ENCODE results near the gene SLCO3A1.

Gene SLCO3A1

DNA sequence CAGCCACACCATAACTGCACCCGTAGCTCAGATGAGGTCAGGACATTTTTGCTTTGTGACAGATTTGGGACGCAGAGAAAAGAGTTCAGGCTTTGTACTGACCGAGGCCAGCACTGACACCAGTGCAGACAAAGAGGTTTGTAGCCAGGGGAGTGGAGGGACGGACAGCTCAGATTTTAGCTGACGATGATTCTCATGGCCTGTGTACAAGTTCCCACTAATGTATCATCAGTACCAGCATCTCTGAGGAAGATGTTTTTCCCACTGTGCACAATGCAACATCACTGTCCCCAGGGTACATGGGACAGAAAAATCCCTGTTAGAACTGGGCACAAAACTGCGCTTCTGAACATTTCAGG lies 112.7 kb downstream of the SLCO3A1 start:
- no peak for DNase-seq (ENCODE audit: low read depth in 2 of 2)

DNA sequence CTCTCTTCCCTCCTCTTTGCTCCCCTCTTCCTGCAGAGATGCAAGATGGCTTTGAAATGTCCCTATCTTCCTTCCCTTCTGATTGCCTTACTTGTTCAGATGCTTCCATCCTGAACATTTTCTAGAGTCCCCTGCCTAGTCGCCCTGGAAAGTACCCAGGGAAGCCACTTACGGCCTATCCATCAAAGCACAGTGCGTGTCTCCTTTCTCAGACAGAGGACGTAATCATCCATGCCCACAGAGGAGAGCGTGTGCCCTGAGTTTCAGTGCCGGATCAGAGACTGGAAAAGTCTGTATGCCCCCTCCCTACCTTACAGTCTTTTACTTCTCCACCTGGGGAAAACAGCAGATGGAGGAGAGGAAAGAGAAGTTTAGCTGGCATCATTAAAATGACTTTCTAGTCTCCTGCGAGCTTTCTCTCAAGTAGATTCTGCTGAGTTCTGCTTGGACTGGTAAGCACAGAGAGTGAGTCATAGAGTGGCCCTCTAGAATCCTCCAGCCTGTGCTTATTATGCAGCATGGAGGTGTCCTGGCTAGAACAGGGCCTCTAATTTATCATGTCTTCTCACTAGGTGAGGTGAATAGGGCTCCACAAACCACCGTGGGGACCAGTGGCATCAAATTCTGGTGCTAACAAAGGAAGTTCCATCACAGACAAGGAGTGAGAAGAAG lies 114.6 kb downstream of the SLCO3A1 start:
- no peak for DNase-seq (ENCODE audit: low read depth in 2 of 2)

DNA sequence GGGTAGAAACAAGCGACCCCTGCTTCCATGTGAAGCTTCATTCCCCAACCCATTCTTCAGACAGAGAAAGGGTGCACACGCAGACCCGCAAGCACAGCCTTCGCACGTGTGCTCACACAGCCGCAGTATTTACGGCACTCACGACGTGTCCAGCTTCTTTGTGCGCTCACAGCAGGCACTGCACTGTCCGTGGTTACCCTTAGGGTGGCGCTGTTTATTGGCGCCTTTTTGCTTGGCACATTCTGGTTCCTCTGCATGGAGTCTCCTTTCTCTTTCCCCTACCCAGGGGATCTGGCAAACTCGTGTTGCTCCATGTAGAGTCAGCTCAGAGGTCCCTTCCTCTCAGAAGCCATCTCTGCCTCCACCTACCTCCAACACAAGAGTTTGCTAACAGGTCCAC lies 115.1 kb downstream of the SLCO3A1 start:
- no peak for DNase-seq (ENCODE audit: low read depth in 2 of 2)

- no peak for DNase-seq (ENCODE audit: low read depth in 2 of 2)
These were observed 116.6 kb downstream of the SLCO3A1 start for GRCh38 chr15:91970142-91970541.

DNA sequence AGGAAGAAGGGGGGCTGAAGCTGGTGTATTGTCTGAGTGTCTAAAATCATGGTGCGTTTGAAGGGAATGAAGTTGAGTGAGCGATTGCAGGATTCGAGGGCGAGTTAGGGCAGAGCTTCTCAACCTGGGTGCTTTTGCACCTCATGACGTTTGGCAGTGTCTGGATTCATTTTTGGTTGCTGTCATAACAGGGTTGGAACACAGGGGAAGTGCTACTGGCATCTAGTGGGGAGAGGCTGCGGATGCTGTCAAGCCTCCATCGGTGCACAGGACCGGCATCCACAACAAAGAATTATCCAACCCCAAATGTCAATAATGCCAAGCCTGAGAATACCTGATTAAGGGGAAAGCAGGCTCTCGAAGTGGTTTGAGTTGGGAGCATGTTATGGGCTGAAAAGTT lies 120.0 kb downstream of the SLCO3A1 start:
- DNase-seq (ENCODE audit: low read depth in 2 of 2): no peak

- DNase-seq (ENCODE audit: low read depth in 2 of 2): no peak
These were observed 120.8 kb downstream of the SLCO3A1 start for GRCh38 chr15:91974321-91974720.

DNA sequence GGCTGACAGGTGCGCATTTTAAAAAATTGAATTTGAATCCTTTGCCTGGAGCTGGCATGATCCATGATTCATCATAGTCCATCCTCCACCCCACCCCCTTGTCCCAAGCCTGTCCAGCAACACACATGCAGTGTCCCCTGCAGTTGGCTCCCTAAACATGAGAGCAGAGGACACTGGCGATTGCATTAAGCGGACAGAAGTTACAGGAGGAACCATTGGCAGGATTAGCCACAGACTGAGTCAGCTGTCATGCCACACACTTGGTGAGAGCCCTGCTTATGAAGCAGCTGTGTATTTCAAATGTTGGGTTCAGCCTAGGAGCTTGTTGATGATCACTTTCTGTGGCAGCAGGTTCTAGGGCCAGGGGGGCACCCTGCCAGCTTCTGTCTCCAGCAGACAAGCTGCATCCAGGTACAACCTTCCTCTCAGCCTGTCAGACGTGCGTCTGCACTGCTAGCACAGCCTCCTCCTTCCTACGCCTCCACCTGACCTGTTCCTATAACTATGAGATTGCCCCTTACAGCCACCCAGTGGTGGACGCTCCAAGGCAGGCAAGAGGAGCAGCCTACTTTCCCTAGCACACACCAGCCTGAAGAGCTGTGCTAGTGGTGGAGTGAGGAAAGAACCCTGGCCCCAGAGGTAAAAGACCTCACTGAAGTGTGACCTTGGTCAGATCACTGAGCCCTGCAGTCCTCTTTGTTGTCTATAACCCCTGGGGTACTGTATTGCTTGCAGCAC lies 121.9 kb downstream of the SLCO3A1 start:
- DNase-seq (ENCODE audit: low read depth in 2 of 2): no peak

DNA sequence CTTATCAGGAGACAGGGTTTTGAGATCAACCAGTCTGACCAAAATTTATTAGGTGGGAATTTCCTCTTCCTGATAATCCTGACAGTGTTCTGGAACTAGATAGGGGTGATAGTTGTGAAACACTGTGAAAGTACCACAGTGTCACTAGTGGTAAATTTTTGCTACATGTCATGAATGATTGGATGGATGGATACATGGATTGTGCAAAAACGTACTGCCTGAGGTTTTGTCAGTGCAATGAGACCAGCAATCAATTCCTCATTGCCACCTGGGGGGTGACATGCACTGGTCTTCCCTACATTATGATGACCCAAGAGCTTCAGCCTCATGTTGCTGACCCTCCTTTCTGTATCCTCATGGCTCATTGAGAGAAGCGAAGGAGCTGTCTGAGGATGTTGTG lies 123.5 kb downstream of the SLCO3A1 start:
- no peak for DNase-seq (ENCODE audit: low read depth in 2 of 2)

DNA sequence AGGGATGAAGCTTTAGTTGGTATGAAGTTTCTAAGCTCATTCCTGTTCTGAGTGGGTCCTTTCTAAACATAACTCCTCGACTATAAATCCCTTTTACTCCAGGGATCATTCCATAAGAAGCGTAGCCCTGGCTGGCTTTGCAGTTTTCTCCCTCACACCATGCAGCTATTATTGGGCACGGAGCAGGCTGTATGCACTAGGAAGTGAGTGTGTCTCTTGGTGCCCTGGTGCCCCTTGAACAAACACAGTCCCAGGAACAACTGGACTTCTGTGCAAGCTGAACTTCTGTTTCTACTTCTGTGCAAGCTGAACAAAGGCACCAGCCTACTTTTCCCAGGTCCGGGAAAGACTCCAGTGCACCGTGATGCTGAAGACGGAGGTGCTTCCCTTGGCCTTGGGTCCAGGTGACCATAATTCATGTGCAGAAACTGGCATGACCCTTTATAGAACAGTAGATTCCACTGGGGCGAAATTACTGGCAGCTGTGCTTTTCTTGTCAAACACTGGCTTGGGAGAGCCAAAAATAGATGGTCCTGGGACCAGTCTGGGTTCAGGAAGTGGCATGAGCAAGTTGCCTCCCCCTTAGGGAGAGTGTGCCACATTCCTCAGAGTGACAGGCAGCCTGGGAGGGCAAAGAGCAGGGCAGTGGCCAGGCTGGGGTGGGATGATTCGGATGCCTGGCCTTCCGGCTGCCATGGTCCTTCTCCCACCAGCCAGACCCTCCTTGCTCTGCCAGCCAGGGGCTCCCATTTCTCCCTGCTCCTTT lies 127.2 kb downstream of the SLCO3A1 start:
- DNase-seq (ENCODE audit: low read depth in 2 of 2): no peak

DNA sequence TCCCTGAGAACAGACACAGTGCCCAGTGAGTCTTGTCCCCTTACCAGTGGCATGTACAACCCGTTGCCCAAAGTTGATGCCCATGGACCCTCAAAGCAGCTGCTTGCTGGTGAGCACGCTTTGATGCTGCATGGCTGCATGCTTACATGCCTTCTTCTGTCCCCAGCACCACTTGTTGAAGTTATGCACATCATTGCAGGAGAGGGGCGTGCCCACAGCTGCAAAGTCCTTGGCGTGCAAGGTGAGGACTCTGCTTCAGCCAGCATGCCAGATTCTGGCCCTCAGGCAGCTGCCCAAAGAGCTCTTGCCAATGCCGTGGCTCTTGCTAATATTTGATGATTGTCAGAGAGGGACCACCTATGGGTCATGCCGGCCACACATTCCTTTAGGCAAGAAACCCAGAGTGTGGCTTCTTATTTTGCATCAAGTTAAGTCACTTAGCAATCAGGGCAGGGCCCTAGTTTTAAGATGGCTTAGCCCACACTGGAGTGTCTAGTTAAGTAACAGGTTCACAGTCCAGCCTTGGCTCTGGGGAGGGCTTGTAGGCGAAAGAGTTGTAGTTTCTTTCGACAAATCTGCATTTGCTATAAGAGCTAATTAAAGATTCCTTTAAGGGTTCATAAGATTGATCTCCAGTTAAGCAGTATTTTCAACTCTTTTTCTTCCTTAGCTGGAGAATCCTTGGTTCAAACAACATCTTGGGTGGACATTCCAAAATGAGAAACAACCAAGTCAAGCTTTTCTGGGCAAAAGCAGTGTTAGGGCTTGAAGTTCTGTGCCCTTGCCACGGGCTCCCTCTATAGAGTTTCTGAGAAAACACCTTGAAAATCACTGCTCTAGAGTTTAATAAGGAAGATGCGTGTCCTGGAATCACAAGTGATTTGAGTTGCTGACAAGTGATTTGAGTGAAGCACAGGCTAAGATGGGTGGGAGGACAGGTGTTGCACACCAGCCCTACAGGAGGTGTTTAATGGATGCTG lies 128.6 kb downstream of the SLCO3A1 start:
- DNase-seq (ENCODE audit: low read depth in 2 of 2): no peak

DNA sequence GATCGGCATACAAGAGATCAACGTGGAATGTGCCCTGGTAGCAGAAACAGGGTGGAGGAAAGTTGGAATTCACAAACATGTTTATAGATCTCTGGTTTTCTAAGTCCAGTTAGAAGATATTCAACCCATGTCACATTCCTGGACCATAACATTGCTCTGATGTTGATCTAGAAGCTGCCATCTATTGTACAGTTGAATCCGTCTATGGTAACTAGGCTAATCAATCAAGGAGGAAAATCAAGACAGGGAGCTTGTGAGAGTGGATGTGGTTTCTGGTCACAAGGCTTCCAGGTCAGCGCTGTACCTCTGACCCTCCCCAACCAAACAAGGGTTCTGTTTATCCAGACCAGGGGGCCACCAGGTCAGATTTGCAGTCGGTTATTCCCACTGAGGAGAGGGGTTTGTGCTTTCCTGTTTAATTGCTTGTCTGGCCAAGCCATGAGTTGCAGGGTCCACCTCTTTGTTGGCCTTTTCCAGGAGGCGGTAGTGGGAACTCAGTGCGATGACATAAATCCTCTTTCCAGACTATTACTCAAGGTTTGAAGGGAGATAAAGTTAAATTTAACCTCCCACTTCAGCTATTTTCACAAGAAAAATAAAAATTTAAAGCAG lies 130.3 kb downstream of the SLCO3A1 start:
- no peak for DNase-seq (ENCODE audit: low read depth in 2 of 2)

GRCh38 chr15:91985297-91985696 lies 131.8 kb downstream of the SLCO3A1 start:
- no peak for DNase-seq (ENCODE audit: low read depth in 2 of 2)

DNA sequence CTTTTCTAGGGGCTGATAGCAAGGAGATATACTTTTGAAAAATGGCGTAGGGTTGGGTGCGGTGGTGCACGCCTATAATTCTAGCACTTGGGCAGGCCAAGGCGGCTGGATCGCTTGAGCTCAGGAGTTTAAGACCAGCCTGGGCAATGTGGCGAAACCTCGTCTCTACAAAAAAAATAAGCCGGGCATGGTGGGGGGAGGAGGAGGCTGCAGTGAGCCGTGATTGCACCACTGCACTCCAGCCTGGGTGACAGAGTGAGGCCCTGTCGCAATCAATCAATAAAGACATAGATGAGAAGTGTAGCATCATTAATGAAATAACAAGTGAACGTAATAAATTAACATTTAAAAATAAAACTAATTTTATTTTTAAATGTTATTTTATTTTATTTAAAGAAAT lies 134.6 kb downstream of the SLCO3A1 start:
- DNase-seq (ENCODE audit: low read depth in 2 of 2): no peak

GRCh38 chr15:91988655-91989054 lies 135.1 kb downstream of the SLCO3A1 start:
- DNase-seq (ENCODE audit: low read depth in 2 of 2): no peak

- DNase-seq (ENCODE audit: low read depth in 2 of 2): no peak
These were observed 136.3 kb downstream of the SLCO3A1 start for GRCh38 chr15:91989821-91990220.

DNA sequence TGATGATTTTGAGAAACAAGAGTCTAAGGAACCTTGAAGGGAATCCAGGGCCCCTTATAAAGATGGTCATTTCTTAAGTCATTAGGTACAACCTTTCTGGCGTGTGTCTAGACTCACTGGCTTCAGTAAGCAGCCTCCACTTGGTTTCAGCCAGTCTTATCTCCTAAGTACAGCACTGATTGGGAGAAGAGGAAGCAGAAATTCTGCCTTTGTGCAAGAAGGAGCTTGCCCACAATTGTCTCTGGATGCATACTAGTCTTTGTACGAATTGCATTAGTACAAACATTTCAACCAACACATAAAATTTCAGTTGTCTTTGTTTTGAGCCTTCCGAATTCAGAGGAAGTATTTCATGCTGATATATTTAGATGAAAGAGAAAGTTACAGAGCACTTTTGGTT lies 139.4 kb downstream of the SLCO3A1 start:
- DNase-seq (ENCODE audit: low read depth in 2 of 2): no peak

- DNase-seq (ENCODE audit: low read depth in 2 of 2): no peak
These were observed 141.6 kb downstream of the SLCO3A1 start for GRCh38 chr15:91995146-91995545.

DNA sequence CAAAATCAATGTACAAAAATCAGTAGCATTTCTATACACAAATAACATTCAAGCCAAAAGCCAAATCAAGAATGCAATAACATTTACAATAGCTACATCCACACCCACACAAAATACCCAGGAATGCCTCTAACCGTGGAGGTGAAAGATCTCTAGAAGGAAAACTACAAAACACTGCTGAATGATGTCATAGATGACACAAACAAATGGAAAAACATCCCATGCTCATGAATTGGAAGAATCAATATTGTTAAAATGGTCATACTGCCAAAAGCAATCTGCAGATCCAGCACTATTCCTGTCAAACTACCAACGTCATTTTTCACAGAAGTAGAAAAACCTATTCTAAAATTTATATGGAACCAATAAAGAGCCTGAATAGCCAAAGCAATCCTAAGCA lies 143.7 kb downstream of the SLCO3A1 start:
- DNase-seq (ENCODE audit: low read depth in 2 of 2): no peak

DNA sequence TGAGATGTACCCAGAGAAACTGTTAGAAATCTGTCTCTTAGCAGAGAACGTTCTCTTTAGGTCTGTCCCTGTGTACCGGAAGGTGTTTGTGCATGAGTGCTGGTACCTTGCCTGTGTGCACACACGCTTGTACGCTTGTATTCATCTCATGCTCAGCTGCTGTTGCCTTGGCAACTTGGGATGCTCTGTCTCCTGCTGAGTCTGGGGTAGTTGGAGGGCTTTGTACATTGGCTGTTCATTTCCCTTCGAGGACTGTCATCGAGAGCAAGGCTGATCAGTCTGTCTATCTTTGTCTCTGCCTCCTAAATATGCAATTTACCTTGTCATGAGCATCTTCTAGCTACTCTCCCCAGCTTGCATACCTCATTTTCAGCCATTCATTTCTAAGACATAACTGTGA lies 147.2 kb downstream of the SLCO3A1 start:
- DNase-seq (ENCODE audit: low read depth in 2 of 2): no peak

DNA sequence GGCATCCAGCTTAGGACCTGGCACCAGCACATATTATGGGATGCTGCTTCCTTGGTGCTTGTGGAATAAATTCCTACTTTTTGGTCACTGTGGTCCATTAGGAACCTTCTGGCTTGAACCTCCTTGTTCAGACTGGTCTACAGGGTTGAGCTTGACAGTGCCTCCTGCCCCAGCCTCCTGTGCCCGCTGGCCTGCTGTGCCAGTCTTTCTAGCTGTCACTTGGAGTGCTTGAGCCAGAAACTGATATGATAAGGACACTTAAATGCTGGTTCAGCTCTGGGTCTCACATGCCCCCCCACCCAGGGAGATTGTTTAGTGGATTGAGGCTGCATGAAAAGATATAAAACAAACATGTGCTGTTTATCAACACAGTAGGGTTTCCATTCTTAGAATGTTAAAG lies 147.8 kb downstream of the SLCO3A1 start:
- DNase-seq (ENCODE audit: low read depth in 2 of 2): no peak

DNA sequence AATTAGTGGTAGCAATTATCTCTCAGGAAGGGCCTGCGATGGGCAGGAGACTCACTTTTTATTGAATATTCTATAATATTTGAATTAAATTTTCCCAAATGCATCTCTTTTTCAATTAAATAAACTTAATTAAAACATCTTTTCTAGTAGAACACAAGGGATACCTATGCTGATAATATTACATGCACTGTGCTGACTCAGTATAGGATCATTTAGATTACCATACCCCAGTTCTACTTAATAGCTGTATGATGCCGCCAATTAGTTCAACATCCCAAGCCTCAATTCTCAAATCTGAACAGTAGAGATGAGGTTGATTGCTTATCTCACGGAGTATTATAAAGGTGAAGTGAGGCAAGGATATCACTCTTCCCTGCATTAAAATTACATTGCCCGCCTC lies 149.2 kb downstream of the SLCO3A1 start:
- no peak for DNase-seq (ENCODE audit: low read depth in 2 of 2)
